ENCODE data around the gene NGFR. TPM values are rescaled to one million over a fixed set of nuclear protein-coding genes. Genes with fewer than 3 reads are reported as not detected.

Gene NGFR
- total and polyA plus RNA-seq, 2 experiments from 2014 or later = 0.43 to 0.81 TPM

DNA sequence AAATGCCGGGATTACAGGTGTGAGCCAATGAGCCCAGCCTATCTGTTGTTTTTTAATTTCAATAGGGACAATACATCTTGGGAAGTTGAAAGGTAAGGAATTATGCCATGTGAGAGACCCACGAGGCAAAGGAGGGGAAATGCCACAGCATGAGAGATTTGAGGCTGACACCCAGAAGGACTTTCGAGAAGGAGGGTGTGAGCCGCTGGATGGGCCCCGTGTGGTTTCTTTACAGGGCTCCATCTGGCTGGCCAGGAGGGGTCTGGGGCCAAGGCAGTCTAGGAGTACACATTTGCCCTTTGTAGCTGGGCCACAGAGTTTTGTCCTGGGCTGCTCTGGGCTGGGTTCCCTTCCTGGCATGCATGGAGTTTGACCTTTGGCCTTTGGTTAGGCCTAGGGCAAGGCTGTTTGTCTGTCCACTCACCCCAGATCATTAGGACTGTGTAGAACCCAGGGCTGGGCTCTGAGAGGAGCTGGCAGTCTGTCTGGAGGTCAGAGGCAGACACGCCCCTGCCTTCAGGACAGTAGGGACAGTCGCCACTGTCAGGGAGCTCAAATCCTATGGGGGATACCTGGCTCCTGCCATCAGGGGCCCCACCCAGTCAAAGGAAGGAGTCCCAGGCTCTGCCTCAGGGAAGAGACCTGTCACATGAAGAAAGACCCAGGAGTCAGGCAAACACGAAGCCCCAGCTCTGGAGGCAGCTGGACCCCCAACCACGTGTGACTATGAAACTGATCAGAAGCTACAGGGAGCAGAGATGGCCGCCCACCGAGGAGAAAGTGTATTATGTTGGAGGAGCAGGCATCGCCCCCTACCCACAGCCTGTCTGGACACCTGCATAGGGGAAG, 56.4 kb downstream of the NGFR start:
- DNase-seq = no peak
- no peak overlapping the region for H3K27ac ChIP-seq
- no peaks in the 10 kb centered on the region for H3K36me3 ChIP-seq (ENCODE audit: low read depth)
- H3K4me3 ChIP-seq = no peak overlapping the region
- WGBS, 2 experiments (ENCODE audit: low coverage in 1 of 2, low lambda C conversion rate in 2 of 2, missing lambda C conversion rate in 2 of 2) = 67 to 77% methylated on average over 9 to 12 of the region's 12 CpGs
- no peaks in the 10 kb centered on the region for H3K4me1 ChIP-seq (ENCODE audit: insufficient read depth)
- H3K9ac ChIP-seq = no peak overlapping the region
- H4K20me1 ChIP-seq (ENCODE audit: insufficient read depth) = no peaks in the 10 kb centered on the region
- in situ Hi-C loops (cut with MboI) = loop anchor here (10.0 to 25.0 kb wide), 2 partner anchors 237 to 436 kb away; partner anchors contain the start of gene DLX3
- no peaks in the 10 kb centered on the region for H3K79me2 ChIP-seq (ENCODE audit: insufficient read depth)
- TF ChIP-seq EZH2phosphoT487 (IDR thresholded peaks at IDR 0.05; ENCODE audit: insufficient read depth, low read depth) = no peak
- TF ChIP-seq EZH2 (IDR thresholded peaks at IDR 0.05; ENCODE audit: insufficient read depth, poor library complexity, severe bottlenecking) = no peak
- peaks cover 2% of the 10 kb centered on the region; the same call in 1 of the 2 replicates for H3K27me3 ChIP-seq (replicated peaks; ENCODE audit: insufficient read depth)
- no peak overlapping the region for H3K4me2 ChIP-seq (ENCODE audit: unreplicated experiment)
- no peak overlapping the region for H2AFZ ChIP-seq
- H3K9me2 ChIP-seq (ENCODE audit: insufficient read depth) = no peaks in the 10 kb centered on the region
- no peaks in the 10 kb centered on the region for H3K9me3 ChIP-seq (ENCODE audit: low read depth)
- H3F3A ChIP-seq (ENCODE audit: insufficient read depth) = no peaks in the 10 kb centered on the region

DNA sequence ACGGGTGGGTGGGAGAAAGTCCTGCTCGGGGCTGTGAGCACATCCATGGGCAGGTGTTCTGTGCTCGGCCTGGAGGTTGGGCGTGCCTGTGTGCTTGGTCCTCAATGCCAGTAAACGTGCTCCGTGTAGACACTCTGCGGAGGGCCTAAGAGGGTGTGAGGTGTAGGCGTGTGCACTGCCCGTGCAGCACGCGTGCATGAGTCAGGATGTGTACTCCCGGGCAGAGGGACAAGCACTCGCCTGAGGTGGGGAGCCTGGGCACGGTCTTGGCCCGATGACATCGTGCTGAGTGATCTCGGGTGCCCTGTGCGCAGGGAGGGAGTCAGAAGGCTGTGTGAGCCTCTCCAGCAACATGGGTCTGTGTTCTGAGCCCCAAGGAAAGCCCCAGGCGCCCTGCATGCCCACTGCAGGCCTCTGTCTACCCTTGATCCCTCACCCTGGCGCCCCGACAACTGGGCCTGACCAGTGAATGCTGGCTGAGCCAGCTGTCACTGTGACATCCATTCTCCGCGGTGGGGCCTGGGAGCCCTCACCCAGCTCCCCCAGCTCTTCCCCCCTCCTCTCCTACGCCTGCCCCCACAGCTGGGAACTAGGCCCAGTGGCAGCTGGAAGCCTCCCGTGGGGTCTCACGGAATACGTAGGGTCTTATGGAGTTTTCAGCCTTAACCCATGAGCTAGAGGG, 57.1 kb downstream of the NGFR start:
- in situ Hi-C loops (cut with MboI) = loop anchor here (10.0 to 25.0 kb wide), 2 partner anchors 237 to 435 kb away; partner anchors contain the start of gene DLX3
- DNase-seq = peak; percentile 52

DNA sequence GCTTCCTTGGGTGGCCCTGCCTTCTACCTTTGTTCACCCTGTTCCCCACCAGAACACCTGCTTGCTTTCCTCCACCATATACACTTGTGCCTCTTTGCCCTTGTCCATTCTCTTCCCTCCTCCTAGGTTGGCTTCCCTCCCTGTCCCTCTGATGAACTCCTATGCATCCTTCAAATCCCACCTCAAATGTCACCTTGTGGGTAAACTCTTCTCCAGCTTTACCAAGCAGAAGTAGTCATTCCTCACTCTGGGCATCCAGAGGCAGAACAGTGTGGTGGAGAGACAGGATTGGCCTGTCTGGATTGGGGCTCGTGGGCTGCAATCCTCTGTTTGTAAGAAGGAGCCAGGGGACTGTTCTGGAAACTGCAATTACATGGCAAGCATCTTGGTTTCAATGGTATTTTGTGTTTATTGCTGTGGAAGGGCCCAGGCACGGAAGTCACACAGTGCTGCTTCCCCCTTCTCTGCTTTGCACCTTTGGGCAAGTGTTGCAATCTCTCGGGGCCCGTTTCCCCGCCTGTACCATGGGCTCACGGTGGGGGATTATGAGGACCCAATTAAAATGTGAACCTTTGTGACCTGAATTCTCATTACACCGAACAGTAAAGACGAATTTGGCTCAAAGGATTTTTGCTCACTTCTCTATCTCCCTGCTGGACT, 58.7 kb downstream of the NGFR start:
- Histone ChIP-seq H3K9me2 (ENCODE audit: insufficient read depth) (no peaks in the 10 kb centered on the region), H2AFZ (no peak overlapping the region), H3K4me2 (ENCODE audit: unreplicated experiment) (no peak overlapping the region), H3K4me3 (no peak overlapping the region), H3F3A (ENCODE audit: insufficient read depth) (no peaks in the 10 kb centered on the region), H3K79me2 (ENCODE audit: insufficient read depth) (no peaks in the 10 kb centered on the region), H3K27ac (no peak overlapping the region), H3K36me3 (ENCODE audit: low read depth) (no peaks in the 10 kb centered on the region), H3K4me1 (ENCODE audit: insufficient read depth) (no peaks in the 10 kb centered on the region), H4K20me1 (ENCODE audit: insufficient read depth) (no peaks in the 10 kb centered on the region), H3K27me3 (replicated peaks; ENCODE audit: insufficient read depth) (0 out of 2 replicates have a peak, but pooled peaks cover 4% of the 10 kb centered on the region), H3K9ac (no peak overlapping the region), H3K9me3 (ENCODE audit: low read depth) (no peaks in the 10 kb centered on the region)
- no peak for TF ChIP-seq EZH2 (IDR thresholded peaks at IDR 0.05; ENCODE audit: insufficient read depth, poor library complexity, severe bottlenecking)
- TF ChIP-seq EZH2phosphoT487 (IDR thresholded peaks at IDR 0.05; ENCODE audit: insufficient read depth, low read depth) = no peak
- no peak for DNase-seq
- in situ Hi-C loops (cut with MboI) = loop anchor here (10.0 to 25.0 kb wide), 2 partner anchors 239 to 433 kb away; partner anchors contain the start of gene DLX3
- 86 to 90% methylated on average over 8 of the region's 8 CpGs for WGBS, 2 experiments (ENCODE audit: low coverage in 1 of 2, low lambda C conversion rate in 2 of 2, missing lambda C conversion rate in 2 of 2)

More for the DNA sequence above, 57.1 kb downstream of the NGFR start:
- WGBS, 2 experiments (ENCODE audit: low coverage in 1 of 2, low lambda C conversion rate in 2 of 2, missing lambda C conversion rate in 2 of 2) = 70 to 72% methylated on average over 23 to 27 of the region's 27 CpGs
- Histone ChIP-seq H2AFZ (no peak overlapping the region), H3K9me3 (ENCODE audit: low read depth) (no peaks in the 10 kb centered on the region), H3K4me3 (no peak overlapping the region), H3K79me2 (ENCODE audit: insufficient read depth) (no peaks in the 10 kb centered on the region), H3K36me3 (ENCODE audit: low read depth) (no peaks in the 10 kb centered on the region), H3F3A (ENCODE audit: insufficient read depth) (no peaks in the 10 kb centered on the region), H3K4me1 (ENCODE audit: insufficient read depth) (no peaks in the 10 kb centered on the region), H3K4me2 (ENCODE audit: unreplicated experiment) (no peak overlapping the region), H3K9me2 (ENCODE audit: insufficient read depth) (no peaks in the 10 kb centered on the region), H3K27me3 (replicated peaks; ENCODE audit: insufficient read depth) (peaks cover 2% of the 10 kb centered on the region; the same call in 1 of the 2 replicates), H3K27ac (no peak overlapping the region), H3K9ac (no peak overlapping the region), H4K20me1 (ENCODE audit: insufficient read depth) (no peaks in the 10 kb centered on the region)
- TF ChIP-seq EZH2phosphoT487 (IDR thresholded peaks at IDR 0.05; ENCODE audit: insufficient read depth, low read depth) (no peak), EZH2 (IDR thresholded peaks at IDR 0.05; ENCODE audit: insufficient read depth, poor library complexity, severe bottlenecking) (no peak)
